ENCODE data around the gene ACP7. TPM values are rescaled to one million over a fixed set of nuclear protein-coding genes. Genes with fewer than 3 reads are reported as not detected.
"Not testable (repeated sequence)": the region's sequence is repeated elsewhere in the genome, so short reads cannot be mapped to it uniquely, and the experiment has no call there.

ACP7 gene
- total RNA-seq, 4 donors from 2014 or later: 20.8 to 46.5 (median 29.0) TPM

GRCh38 chr19:39085392-39085791 lies 1.2 kb downstream of the ACP7 start:
- H3K4me3 ChIP-seq (ENCODE audit: low read depth, poor library complexity, severe bottlenecking): no peak overlapping the region
- WGBS, 2 donors: 83 to 89% methylated on average over 8 of the region's 8 CpGs
- TF ChIP-seq CTCF (IDR thresholded peaks at IDR 0.05): no peak
- intact Hi-C loops (cut with DNase I; ENCODE audit: low total_unique reads): no loop called here
- DNase-seq (ENCODE audit: low spot score in 2 of 2): no peak

- WGBS, 2 donors: 43 to 47% methylated on average over 4 of the region's 4 CpGs
- intact Hi-C loops (cut with DNase I; ENCODE audit: low total_unique reads): no loop called here
- TF ChIP-seq CTCF (IDR thresholded peaks at IDR 0.05) (no peak), POLR2A (IDR thresholded peaks at IDR 0.05) (no peak)
- no peak for DNase-seq (ENCODE audit: low spot score in 2 of 2)
- H3K4me3 ChIP-seq (ENCODE audit: low read depth, poor library complexity, severe bottlenecking): no peak overlapping the region
Observed at GRCh38 chr19:39086386-39086785, 2.2 kb downstream of the ACP7 start.

- intact Hi-C loops (cut with DNase I; ENCODE audit: low total_unique reads): no loop called here
- no peak for TF ChIP-seq POLR2A (IDR thresholded peaks at IDR 0.05)
- no peak for TF ChIP-seq CTCF (IDR thresholded peaks at IDR 0.05)
- 75 to 80% methylated on average over 8 of the region's 8 CpGs for WGBS, 2 donors
Observed at GRCh38 chr19:39087907-39088686, 3.9 kb downstream of the ACP7 start.

GRCh38 chr19:39090016-39090415 lies 5.8 kb downstream of the ACP7 start:
- DNase-seq (ENCODE audit: low spot score in 2 of 2); H3K4me3 ChIP-seq (ENCODE audit: low read depth, poor library complexity, severe bottlenecking); intact Hi-C loops (cut with DNase I; ENCODE audit: low total_unique reads): not testable (repeated sequence)
- whole genome bisulfite sequencing, 2 donors: 70 to 72% methylated on average over 8 of the region's 8 CpGs

More at GRCh38 chr19:39087907-39088686, 3.9 kb downstream of the ACP7 start:
- H3K4me3 ChIP-seq (ENCODE audit: low read depth, poor library complexity, severe bottlenecking): no peak overlapping the region
- no peak for DNase-seq (ENCODE audit: low spot score in 2 of 2)

- intact Hi-C loops (cut with DNase I; ENCODE audit: low total_unique reads): no loop called here
- DNase-seq (ENCODE audit: low spot score in 2 of 2): no peak
- 92 to 98% methylated on average over 4 of the region's 4 CpGs for WGBS, 2 donors
Observed at GRCh38 chr19:39090881-39091280, 6.7 kb downstream of the ACP7 start.

GRCh38 chr19:39095799-39096540 lies 11.8 kb downstream of the ACP7 start:
- WGBS, 2 donors: 77 to 85% methylated on average over 5 of the region's 5 CpGs
- DNase-seq (ENCODE audit: low spot score in 2 of 2); intact Hi-C loops (cut with DNase I; ENCODE audit: low total_unique reads); H3K4me3 ChIP-seq (ENCODE audit: low read depth, poor library complexity, severe bottlenecking): not testable (repeated sequence)

More at GRCh38 chr19:39090881-39091280, 6.7 kb downstream of the ACP7 start:
- no peak overlapping the region for H3K4me3 ChIP-seq (ENCODE audit: low read depth, poor library complexity, severe bottlenecking)
- TF ChIP-seq CTCF (IDR thresholded peaks at IDR 0.05) (no peak), POLR2A (IDR thresholded peaks at IDR 0.05) (no peak)

Data from lower leg skin (tissue), 4 donors.